HCT116 (cell line): ENCODE data around the gene KSR2.

Experiments
- EZH2 ChIP-seq: fragments of 200-600 bp; sonication (generic); IDR thresholded peaks from 2 replicates; pipeline ENCODE4 v1.6.1; 2017; ENCODE audit warnings: antibody characterized with exemption, mixed run types
- EZH2phosphoT487 ChIP-seq: fragments of 200-600 bp; IDR thresholded peaks from 2 replicates; pipeline ENCODE4 v1.6.1; 2018; ENCODE audit warnings: antibody characterized with exemption, borderline replicate concordance
- POLR2A ChIP-seq: IDR thresholded peaks from 2 replicates; pipeline ENCODE4 v1.7.0; 2011; ENCODE audit warnings: borderline replicate concordance; ENCODE audit not compliant: insufficient read depth, insufficient read length; ENCODE audit errors: extremely low read depth
- POLR2AphosphoS5 ChIP-seq: IDR thresholded peaks from 2 replicates; pipeline ENCODE4 v1.6.1; 2011; ENCODE audit warnings: mild to moderate bottlenecking, low read depth, low read length, moderate library complexity
- SRF ChIP-seq: IDR thresholded peaks from 2 replicates; pipeline ENCODE4 v1.6.1; 2012; ENCODE audit warnings: low read depth
- ZFX ChIP-seq: fragments of 450-650 bp; IDR thresholded peaks from 2 replicates; pipeline ENCODE4 v1.6.1; 2017
- ZNF274 ChIP-seq: fragments of 200-500 bp; sonication (Bioruptor generic); IDR thresholded peaks from 2 replicates; pipeline ENCODE4 v1.6.1; 2014; ENCODE audit warnings: mild to moderate bottlenecking, low read depth, low read length, inconsistent platforms
- TF ChIP-seq, protein P1 (sequence below), 3 experiments: fragments of 200-600 bp in 1 of 3; sonication (generic) in 1 of 3; IDR thresholded peaks in 2 of 3; conservative IDR thresholded peaks in 1 of 3; 2 replicates each; pipeline ENCODE4 v1.5.1; 2012 to 2017; ENCODE audit warnings: low read depth in 2 of 3, low read length in 2 of 3, antibody characterized with exemption in 1 of 3, borderline replicate concordance in 1 of 3, control low read depth in 1 of 3, mild to moderate bottlenecking in 1 of 3, mixed read lengths in 1 of 3, mixed run types in 1 of 3, moderate library complexity in 1 of 3; ENCODE audit not compliant: insufficient read depth in 1 of 3
- TF ChIP-seq, protein P2 (sequence below): IDR thresholded peaks from 2 replicates; pipeline ENCODE4 v1.6.1; 2012; ENCODE audit warnings: low read depth

- TF ChIP-seq, protein P1, sequence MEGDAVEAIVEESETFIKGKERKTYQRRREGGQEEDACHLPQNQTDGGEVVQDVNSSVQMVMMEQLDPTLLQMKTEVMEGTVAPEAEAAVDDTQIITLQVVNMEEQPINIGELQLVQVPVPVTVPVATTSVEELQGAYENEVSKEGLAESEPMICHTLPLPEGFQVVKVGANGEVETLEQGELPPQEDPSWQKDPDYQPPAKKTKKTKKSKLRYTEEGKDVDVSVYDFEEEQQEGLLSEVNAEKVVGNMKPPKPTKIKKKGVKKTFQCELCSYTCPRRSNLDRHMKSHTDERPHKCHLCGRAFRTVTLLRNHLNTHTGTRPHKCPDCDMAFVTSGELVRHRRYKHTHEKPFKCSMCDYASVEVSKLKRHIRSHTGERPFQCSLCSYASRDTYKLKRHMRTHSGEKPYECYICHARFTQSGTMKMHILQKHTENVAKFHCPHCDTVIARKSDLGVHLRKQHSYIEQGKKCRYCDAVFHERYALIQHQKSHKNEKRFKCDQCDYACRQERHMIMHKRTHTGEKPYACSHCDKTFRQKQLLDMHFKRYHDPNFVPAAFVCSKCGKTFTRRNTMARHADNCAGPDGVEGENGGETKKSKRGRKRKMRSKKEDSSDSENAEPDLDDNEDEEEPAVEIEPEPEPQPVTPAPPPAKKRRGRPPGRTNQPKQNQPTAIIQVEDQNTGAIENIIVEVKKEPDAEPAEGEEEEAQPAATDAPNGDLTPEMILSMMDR (IDR thresholded peaks at IDR 0.05 in 2 of 3, conservative IDR thresholded peaks at IDR 0.05 in 1 of 3; ENCODE audit: borderline replicate concordance in 1 of 3, insufficient read depth in 1 of 3, low read depth in 2 of 3, low read length in 2 of 3): no peak
- TF ChIP-seq, protein P2, sequence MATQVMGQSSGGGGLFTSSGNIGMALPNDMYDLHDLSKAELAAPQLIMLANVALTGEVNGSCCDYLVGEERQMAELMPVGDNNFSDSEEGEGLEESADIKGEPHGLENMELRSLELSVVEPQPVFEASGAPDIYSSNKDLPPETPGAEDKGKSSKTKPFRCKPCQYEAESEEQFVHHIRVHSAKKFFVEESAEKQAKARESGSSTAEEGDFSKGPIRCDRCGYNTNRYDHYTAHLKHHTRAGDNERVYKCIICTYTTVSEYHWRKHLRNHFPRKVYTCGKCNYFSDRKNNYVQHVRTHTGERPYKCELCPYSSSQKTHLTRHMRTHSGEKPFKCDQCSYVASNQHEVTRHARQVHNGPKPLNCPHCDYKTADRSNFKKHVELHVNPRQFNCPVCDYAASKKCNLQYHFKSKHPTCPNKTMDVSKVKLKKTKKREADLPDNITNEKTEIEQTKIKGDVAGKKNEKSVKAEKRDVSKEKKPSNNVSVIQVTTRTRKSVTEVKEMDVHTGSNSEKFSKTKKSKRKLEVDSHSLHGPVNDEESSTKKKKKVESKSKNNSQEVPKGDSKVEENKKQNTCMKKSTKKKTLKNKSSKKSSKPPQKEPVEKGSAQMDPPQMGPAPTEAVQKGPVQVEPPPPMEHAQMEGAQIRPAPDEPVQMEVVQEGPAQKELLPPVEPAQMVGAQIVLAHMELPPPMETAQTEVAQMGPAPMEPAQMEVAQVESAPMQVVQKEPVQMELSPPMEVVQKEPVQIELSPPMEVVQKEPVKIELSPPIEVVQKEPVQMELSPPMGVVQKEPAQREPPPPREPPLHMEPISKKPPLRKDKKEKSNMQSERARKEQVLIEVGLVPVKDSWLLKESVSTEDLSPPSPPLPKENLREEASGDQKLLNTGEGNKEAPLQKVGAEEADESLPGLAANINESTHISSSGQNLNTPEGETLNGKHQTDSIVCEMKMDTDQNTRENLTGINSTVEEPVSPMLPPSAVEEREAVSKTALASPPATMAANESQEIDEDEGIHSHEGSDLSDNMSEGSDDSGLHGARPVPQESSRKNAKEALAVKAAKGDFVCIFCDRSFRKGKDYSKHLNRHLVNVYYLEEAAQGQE: no peak
- no peak for TF ChIP-seq EZH2
- no peak for TF ChIP-seq POLR2A
- no peak for TF ChIP-seq EZH2phosphoT487
- no peak for TF ChIP-seq POLR2AphosphoS5
- TF ChIP-seq ZFX: no peak
- TF ChIP-seq ZNF274: no peak
- no peak for TF ChIP-seq SRF
These were observed 469.9 kb downstream of the KSR2 start for GRCh38 chr12:117498880-117499279.
